ENCODE results near the gene RABGAP1. TPM values are rescaled to one million over a fixed set of nuclear protein-coding genes. Genes with fewer than 3 reads are reported as not detected.

Gene RABGAP1
- total RNA-seq, 2 experiments from 2014 or later, result 19.7 to 21.3 TPM

- H3K27me3 Mint-ChIP-seq (ENCODE audit: low read depth), result no peaks in the 10 kb centered on the region
- intact Hi-C loops (cut with micrococcal nuclease), result no loop called here
- CTCF ChIA-PET, result interaction anchor here (0.7 to 2.8 kb wide), 3 partner anchors 10 to 59 kb away, joined by 4 to 9 read pairs (median 4); partner anchors contain the start of gene ZBTB6
- H3K4me3 Mint-ChIP-seq, result no peak overlapping the region
- H3K36me3 Mint-ChIP-seq (ENCODE audit: low read depth), result peaks cover 2% of the 10 kb centered on the region
- DNase-seq, result no peak
- no peaks in the 10 kb centered on the region for H3K9me3 Mint-ChIP-seq
- H3K27ac Mint-ChIP-seq, result no peak overlapping the region
- H3K4me1 Mint-ChIP-seq (ENCODE audit: low read depth), result peaks cover 10% of the 10 kb centered on the region
These were observed 10.9 kb upstream of the RABGAP1 start for GRCh38 chr9:122929796-122930354.

- no peaks in the 10 kb centered on the region for H3K27me3 Mint-ChIP-seq (ENCODE audit: low read depth)
- H3K4me3 Mint-ChIP-seq, result no peak overlapping the region
- H3K27ac Mint-ChIP-seq, result peak overlapping the region; percentile 19
- H3K36me3 Mint-ChIP-seq (ENCODE audit: low read depth), result peaks cover 2% of the 10 kb centered on the region
- intact Hi-C loops (cut with micrococcal nuclease), result loop anchor here (1.0 kb wide), 4 partner anchors 10 to 666 kb away; partner anchors contain the start of genes MRRF, RBM18, RC3H2 and ZBTB6
- no peaks in the 10 kb centered on the region for H3K9me3 Mint-ChIP-seq
- DNase-seq, result no peak
- peaks cover 10% of the 10 kb centered on the region for H3K4me1 Mint-ChIP-seq (ENCODE audit: low read depth)
- CTCF ChIA-PET, result interaction anchor here (2.8 kb wide), 1 partner anchor 18 kb away, joined by 9 read pairs; the partner anchor contains the start of gene ZBTB6
These were observed 10.1 kb upstream of the RABGAP1 start for GRCh38 chr9:122930541-122931225.

DNA sequence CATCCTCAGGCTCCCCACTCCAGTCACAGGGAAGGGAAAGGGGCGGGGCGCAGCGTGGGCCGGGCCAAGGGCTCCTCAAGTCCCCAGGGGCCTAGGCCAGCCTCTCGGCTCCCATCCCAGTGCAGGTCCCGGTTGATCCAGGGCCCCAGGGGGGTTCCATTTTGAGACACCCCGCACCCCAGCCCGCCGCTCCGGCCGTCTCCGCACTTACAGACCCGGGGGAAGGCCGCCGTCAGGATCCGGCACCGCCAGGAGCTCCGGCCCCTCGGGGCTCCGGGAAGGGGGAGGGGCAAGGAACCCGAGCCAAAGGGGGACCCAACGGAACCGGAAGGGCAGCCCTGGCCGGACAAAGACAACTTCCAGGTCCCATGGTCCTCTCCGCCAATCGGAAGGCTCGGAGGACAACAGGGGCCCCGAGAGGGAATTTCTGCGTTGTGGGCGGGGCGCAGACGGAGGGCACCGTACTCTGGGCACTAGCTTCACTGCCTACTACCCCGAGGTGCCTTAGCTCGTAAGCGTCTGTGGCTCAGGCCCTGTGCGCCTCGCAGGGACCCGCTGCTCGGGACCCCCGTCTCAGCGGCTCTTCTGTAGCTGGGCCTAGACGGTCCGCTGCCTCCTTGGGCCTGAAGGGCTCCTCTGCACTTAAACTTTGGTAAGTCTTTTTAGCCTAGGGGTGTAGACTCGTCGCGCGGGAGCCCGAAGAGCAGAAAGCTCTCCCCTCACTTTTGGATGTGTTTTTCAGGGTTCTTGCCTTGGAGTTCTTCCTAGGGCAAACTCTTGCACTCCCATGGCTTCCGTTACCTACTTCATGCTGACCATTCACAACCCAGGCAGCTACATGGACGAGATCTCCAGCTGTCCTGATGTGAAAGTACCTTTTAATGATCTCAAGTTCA lies 9.3 kb upstream of the RABGAP1 start, which contains the start of gene ZBTB26:
ZBTB26 (minus strand) TSS at position 287 of the 896 bp plus-strand sequence. CDS start 11,578 bp downstream, outside the sequence.
- H3K4me3 Mint-ChIP-seq, result no peak within 1 kb of the TSS
- intact Hi-C loops (cut with micrococcal nuclease), result loop anchor here (1.0 kb wide), 4 partner anchors 9 to 667 kb away; partner anchors contain the start of genes MRRF, RBM18, RC3H2 and ZBTB6

GRCh38 chr9:122936464-122936863 lies 4.4 kb upstream of the RABGAP1 start:
- H3K9me3 Mint-ChIP-seq, result no peaks in the 10 kb centered on the region
- DNase-seq, result no peak
- intact Hi-C loops (cut with micrococcal nuclease), result no loop called here
- H3K27ac Mint-ChIP-seq, result no peak overlapping the region
- H3K4me3 Mint-ChIP-seq, result no peak overlapping the region
- H3K4me1 Mint-ChIP-seq (ENCODE audit: low read depth), result peaks cover 19% of the 10 kb centered on the region
- no peaks in the 10 kb centered on the region for H3K27me3 Mint-ChIP-seq (ENCODE audit: low read depth)
- peaks cover 12% of the 10 kb centered on the region for H3K36me3 Mint-ChIP-seq (ENCODE audit: low read depth)
- CTCF ChIA-PET, result no interaction called here

More for the DNA sequence above, 9.3 kb upstream of the RABGAP1 start, which contains the start of gene ZBTB26:
- Mint-ChIP-seq H3K4me1 (ENCODE audit: low read depth) (peaks cover 10% of the 10 kb centered on the region), H3K36me3 (ENCODE audit: low read depth) (peaks cover 2% of the 10 kb centered on the region), H3K27ac (peak within 1 kb of the TSS; percentile 84), H3K9me3 (no peaks in the 10 kb centered on the region), H3K27me3 (ENCODE audit: low read depth) (no peaks in the 10 kb centered on the region)
- CTCF ChIA-PET, result interaction anchor here (0.5 to 2.8 kb wide), 4 partner anchors 11 to 96 kb away, joined by 3 to 9 read pairs (median 5); partner anchors contain the start of gene ZBTB6
- DNase-seq, result peak; percentile 93

DNA sequence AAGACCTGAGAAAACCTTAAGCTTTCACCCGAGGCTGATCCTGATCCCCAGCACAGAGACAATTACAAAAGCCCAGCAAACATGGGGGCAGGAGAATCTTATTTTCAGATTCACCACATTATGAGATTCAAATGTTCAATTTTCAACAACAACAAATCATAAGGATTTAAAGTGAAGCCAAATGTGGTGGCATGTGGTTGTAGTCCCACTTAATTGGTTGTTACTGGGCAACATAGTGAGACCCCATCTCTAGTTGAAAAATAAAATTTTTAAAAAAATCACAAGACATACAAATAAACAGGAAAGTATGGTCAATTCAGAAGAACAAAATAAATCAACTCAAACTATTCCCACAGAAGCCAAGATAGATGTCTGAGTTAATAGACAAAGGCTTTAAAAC lies 3.9 kb upstream of the RABGAP1 start:
- DNase-seq, result no peak
- CTCF ChIA-PET, result no interaction called here
- peaks cover 23% of the 10 kb centered on the region for H3K4me1 Mint-ChIP-seq (ENCODE audit: low read depth)
- H3K9me3 Mint-ChIP-seq, result no peaks in the 10 kb centered on the region
- peaks cover 15% of the 10 kb centered on the region for H3K36me3 Mint-ChIP-seq (ENCODE audit: low read depth)
- no peaks in the 10 kb centered on the region for H3K27me3 Mint-ChIP-seq (ENCODE audit: low read depth)
- no peak overlapping the region for H3K27ac Mint-ChIP-seq
- intact Hi-C loops (cut with micrococcal nuclease), result no loop called here
- H3K4me3 Mint-ChIP-seq, result no peak overlapping the region

GRCh38 chr9:122939601-122940000 lies 1.2 kb upstream of the RABGAP1 start:
- H3K27ac Mint-ChIP-seq, result peak overlapping the region; percentile 24
- H3K4me1 Mint-ChIP-seq (ENCODE audit: low read depth), result peaks cover 30% of the 10 kb centered on the region
- H3K36me3 Mint-ChIP-seq (ENCODE audit: low read depth), result peaks cover 14% of the 10 kb centered on the region
- H3K27me3 Mint-ChIP-seq (ENCODE audit: low read depth), result no peaks in the 10 kb centered on the region
- intact Hi-C loops (cut with micrococcal nuclease), result no loop called here
- no peaks in the 10 kb centered on the region for H3K9me3 Mint-ChIP-seq
- peak overlapping the region; percentile 2 for H3K4me3 Mint-ChIP-seq
- DNase-seq, result no peak
- CTCF ChIA-PET, result interaction anchor here (1.6 kb wide), 1 partner anchor 10 kb away, joined by 4 read pairs; no protein-coding TSS in a partner anchor

DNA sequence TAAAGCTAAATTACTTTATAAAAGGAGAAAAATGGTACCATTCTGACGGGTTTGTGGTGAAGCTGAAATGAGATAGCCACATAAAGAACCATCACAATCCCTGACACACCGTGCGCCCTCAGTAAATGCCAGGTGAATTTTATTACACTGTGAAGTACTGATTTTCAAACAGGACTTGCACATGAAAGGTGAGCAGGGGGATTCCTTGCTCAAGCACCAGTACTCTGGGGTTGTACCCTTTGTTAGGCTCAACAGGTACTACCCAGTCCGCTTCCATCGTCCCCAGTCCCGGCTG lies 419 bp upstream of the RABGAP1 start:
- intact Hi-C loops (cut with micrococcal nuclease), result loop anchor here (1.0 to 5.0 kb wide), 7 partner anchors 9 to 382 kb away; partner anchors contain the start of genes PDCL, RC3H2, STRBP and ZBTB26
- H3K27me3 Mint-ChIP-seq (ENCODE audit: low read depth), result no peaks in the 10 kb centered on the region
- peak overlapping the region; percentile 71 for H3K27ac Mint-ChIP-seq
- H3K36me3 Mint-ChIP-seq (ENCODE audit: low read depth), result peaks cover 14% of the 10 kb centered on the region
- no peaks in the 10 kb centered on the region for H3K9me3 Mint-ChIP-seq
- H3K4me3 Mint-ChIP-seq, result peak overlapping the region; percentile 96
- no peak for DNase-seq
- CTCF ChIA-PET, result interaction anchor here (1.0 to 1.6 kb wide), 3 partner anchors 11 to 1597 kb away, joined by 4 read pairs; no protein-coding TSS in a partner anchor
- peaks cover 32% of the 10 kb centered on the region for H3K4me1 Mint-ChIP-seq (ENCODE audit: low read depth)

DNA sequence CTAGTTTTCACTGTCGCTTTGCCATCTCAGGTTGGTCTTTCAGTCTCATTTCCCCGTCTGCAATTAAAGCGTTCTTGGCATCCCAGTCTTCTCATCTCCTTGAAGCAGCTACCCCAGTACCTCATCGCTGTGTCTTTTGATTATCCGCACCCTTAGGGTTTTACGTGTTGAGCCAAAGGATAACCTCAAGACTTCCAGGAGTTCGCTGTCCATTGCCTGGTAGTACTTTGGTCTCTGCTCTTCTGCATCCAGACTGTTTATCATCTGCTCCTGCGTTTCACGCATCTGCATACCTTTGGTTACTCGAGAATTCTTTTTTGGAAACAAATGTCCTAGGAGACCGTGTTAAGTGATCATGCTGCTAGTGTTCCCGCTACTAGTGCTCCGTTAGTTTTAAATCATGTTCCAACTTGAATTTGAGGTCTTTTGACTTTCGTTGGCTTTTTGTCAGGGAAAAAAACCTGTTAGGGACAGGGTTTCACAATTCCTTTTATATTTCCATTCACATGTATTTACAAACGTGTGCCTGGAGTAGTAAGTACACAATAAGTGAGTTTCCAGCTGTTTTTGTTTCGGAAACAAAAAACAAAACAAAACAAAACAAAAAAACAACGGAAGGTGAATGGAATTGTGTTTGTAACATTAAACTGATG lies 888 bp downstream of the RABGAP1 start:
- H3K27ac Mint-ChIP-seq, result peak overlapping the region; percentile 83
- DNase-seq, result no peak
- H3K27me3 Mint-ChIP-seq (ENCODE audit: low read depth), result no peaks in the 10 kb centered on the region
- H3K36me3 Mint-ChIP-seq (ENCODE audit: low read depth), result peaks cover 11% of the 10 kb centered on the region
- H3K4me3 Mint-ChIP-seq, result peak overlapping the region; percentile 96
- H3K4me1 Mint-ChIP-seq (ENCODE audit: low read depth), result peaks cover 40% of the 10 kb centered on the region
- H3K9me3 Mint-ChIP-seq, result no peaks in the 10 kb centered on the region
- intact Hi-C loops (cut with micrococcal nuclease), result loop anchor here (2.0 to 5.0 kb wide), 3 partner anchors 51 to 381 kb away; partner anchors contain the start of gene STRBP
- CTCF ChIA-PET, result interaction anchor here (0.9 kb wide), 1 partner anchor 10 kb away, joined by 4 read pairs; no protein-coding TSS in a partner anchor

GRCh38 chr9:122944960-122945888 lies 4.4 kb downstream of the RABGAP1 start:
- H3K36me3 Mint-ChIP-seq (ENCODE audit: low read depth), result peaks cover 10% of the 10 kb centered on the region
- H3K4me1 Mint-ChIP-seq (ENCODE audit: low read depth), result peaks cover 59% of the 10 kb centered on the region
- H3K9me3 Mint-ChIP-seq, result no peaks in the 10 kb centered on the region
- CTCF ChIA-PET, result interaction anchor here (0.6 to 0.9 kb wide), 2 partner anchors 21 to 46 kb away, joined by 4 read pairs; no protein-coding TSS in a partner anchor
- H3K27ac Mint-ChIP-seq, result no peak overlapping the region
- no peaks in the 10 kb centered on the region for H3K27me3 Mint-ChIP-seq (ENCODE audit: low read depth)
- no peak for DNase-seq
- intact Hi-C loops (cut with micrococcal nuclease), result loop anchor here (5.0 kb wide), 2 partner anchors 47 to 377 kb away; no protein-coding TSS in a partner anchor
- H3K4me3 Mint-ChIP-seq, result no peak overlapping the region

DNA sequence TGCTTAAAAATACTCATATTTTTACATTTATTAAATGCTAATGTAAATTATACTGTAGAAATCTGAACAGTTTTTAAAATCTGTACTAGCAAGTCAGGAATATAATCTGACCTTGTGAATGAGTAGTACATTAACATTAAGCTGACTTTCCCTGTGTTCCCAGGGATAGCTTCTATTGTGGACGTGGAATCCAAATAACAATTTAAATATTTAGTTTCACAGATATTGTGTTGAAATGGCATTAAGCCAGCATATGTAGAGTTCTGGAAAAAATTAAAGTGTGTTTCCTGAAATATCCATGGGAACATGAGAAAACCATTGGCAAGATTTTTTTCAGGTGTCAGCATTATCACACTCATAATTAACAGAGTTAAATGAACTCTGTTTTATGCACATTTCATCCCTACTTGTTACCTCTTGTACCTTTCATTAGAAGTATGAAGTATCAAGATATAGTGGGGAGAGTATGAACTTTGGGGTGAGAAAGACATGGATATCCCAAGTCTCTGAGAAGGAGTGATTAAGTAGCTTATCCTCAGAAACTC lies 5.7 kb downstream of the RABGAP1 start:
- H3K4me1 Mint-ChIP-seq (ENCODE audit: low read depth), result peaks cover 58% of the 10 kb centered on the region
- no peaks in the 10 kb centered on the region for H3K27me3 Mint-ChIP-seq (ENCODE audit: low read depth)
- H3K27ac Mint-ChIP-seq, result no peak overlapping the region
- CTCF ChIA-PET, result no interaction called here
- H3K9me3 Mint-ChIP-seq, result no peaks in the 10 kb centered on the region
- intact Hi-C loops (cut with micrococcal nuclease), result no loop called here
- no peak overlapping the region for H3K4me3 Mint-ChIP-seq
- DNase-seq, result no peak
- H3K36me3 Mint-ChIP-seq (ENCODE audit: low read depth), result peaks cover 9% of the 10 kb centered on the region

All from activated naive CD4-positive, alpha-beta T cell treated with anti-CD3 and anti-CD28 coated beads for 36 hours (primary cell).